ENCODE results near the gene ATP6V0A4.
"Not testable (repeated sequence)": the region's sequence is repeated elsewhere in the genome, so short reads cannot be mapped to it uniquely, and the experiment has no call there.

Gene ATP6V0A4

GRCh38 chr7:138705167-138705566 lies 92.8 kb downstream of the ATP6V0A4 start:
- TF ChIP-seq CTCF (IDR thresholded peaks at IDR 0.05; ENCODE audit: extremely low read depth, insufficient read depth, missing control alignments) = no peak
- in situ Hi-C loops (cut with MboI; ENCODE audit: low pct_unique_long_range_greater_than_20kb, low sequenced_read_pairs, unreplicated experiment) = no loop called here
- no peak for DNase-seq (ENCODE audit: low spot score)

- in situ Hi-C loops (cut with MboI; ENCODE audit: low pct_unique_long_range_greater_than_20kb, low sequenced_read_pairs, unreplicated experiment) = no loop called here
- DNase-seq (ENCODE audit: low spot score) = no peak
- no peak for TF ChIP-seq CTCF (IDR thresholded peaks at IDR 0.05; ENCODE audit: extremely low read depth, insufficient read depth, missing control alignments)
Measured at GRCh38 chr7:138701537-138701923, 96.5 kb downstream of the ATP6V0A4 start.

- in situ Hi-C loops (cut with MboI; ENCODE audit: low pct_unique_long_range_greater_than_20kb, low sequenced_read_pairs, unreplicated experiment) = no loop called here
- no peak for TF ChIP-seq CTCF (IDR thresholded peaks at IDR 0.05; ENCODE audit: extremely low read depth, insufficient read depth, missing control alignments)
- no peak for DNase-seq (ENCODE audit: low spot score)
Measured at GRCh38 chr7:138700857-138701536, 97.0 kb downstream of the ATP6V0A4 start, which contains the start of gene SVOPL. Gene SVOPL, minus strand, starts transcription at chr7:138701362. Its CDS starts 22,317 bp downstream, at chr7:138679045.

GRCh38 chr7:138699661-138700060 lies 98.3 kb downstream of the ATP6V0A4 start:
- in situ Hi-C loops (cut with MboI; ENCODE audit: low pct_unique_long_range_greater_than_20kb, low sequenced_read_pairs, unreplicated experiment) = no loop called here
- TF ChIP-seq CTCF (IDR thresholded peaks at IDR 0.05; ENCODE audit: extremely low read depth, insufficient read depth, missing control alignments) = no peak

GRCh38 chr7:138698281-138698680 lies 99.7 kb downstream of the ATP6V0A4 start:
- no peak for DNase-seq (ENCODE audit: low spot score)
- in situ Hi-C loops (cut with MboI; ENCODE audit: low pct_unique_long_range_greater_than_20kb, low sequenced_read_pairs, unreplicated experiment) = no loop called here
- TF ChIP-seq CTCF (IDR thresholded peaks at IDR 0.05; ENCODE audit: extremely low read depth, insufficient read depth, missing control alignments) = no peak

More at GRCh38 chr7:138699661-138700060, 98.3 kb downstream of the ATP6V0A4 start:
- DNase-seq (ENCODE audit: low spot score) = no peak

GRCh38 chr7:138697535-138698182 lies 100.3 kb downstream of the ATP6V0A4 start:
- TF ChIP-seq CTCF (IDR thresholded peaks at IDR 0.05; ENCODE audit: extremely low read depth, insufficient read depth, missing control alignments) = no peak
- no peak for DNase-seq (ENCODE audit: low spot score)
- in situ Hi-C loops (cut with MboI; ENCODE audit: low pct_unique_long_range_greater_than_20kb, low sequenced_read_pairs, unreplicated experiment) = no loop called here

GRCh38 chr7:138695776-138696175 lies 102.2 kb downstream of the ATP6V0A4 start:
- in situ Hi-C loops (cut with MboI; ENCODE audit: low pct_unique_long_range_greater_than_20kb, low sequenced_read_pairs, unreplicated experiment); DNase-seq (ENCODE audit: low spot score): not testable (repeated sequence)
